SK-N-MC (cell line): ENCODE measurements around the gene CAPS.
"Not testable (repeated sequence)": the region's sequence is repeated elsewhere in the genome, so short reads cannot be mapped to it uniquely, and the experiment has no call there.

ENCODE experiments used
- DNase-seq: peaks from one replicate; pipeline ENCODE4 v3.0.0-alpha.2; 2011; ENCODE audit warnings: low read depth, low spot score
- H3K27ac ChIP-seq: fragments of 200-600 bp; sonication (generic); 2 replicates; pipeline ENCODE4 v1.5.1; 2016; ENCODE audit warnings: mixed run types
- H3K36me3 ChIP-seq: fragments of 200-600 bp; sonication (generic); 2 replicates; pipeline ENCODE4 v1.6.1; 2017; ENCODE audit warnings: antibody characterized with exemption, low read length, mixed read lengths; ENCODE audit not compliant: insufficient read depth
- H3K4me3 ChIP-seq: fragments of 200-600 bp; sonication (generic); 2 replicates; pipeline ENCODE4 v1.5.1; 2016
- H3K9ac ChIP-seq: fragments of 200-600 bp; sonication (generic); 2 replicates; pipeline ENCODE4 v1.8.0; 2017; ENCODE audit warnings: mixed run types, mixed read lengths; ENCODE audit not compliant: insufficient read length
- H3K9me3 ChIP-seq: fragments of 200-600 bp; sonication (generic); 2 replicates; pipeline ENCODE4 v1.6.1; 2017; ENCODE audit warnings: low read depth, mild to moderate bottlenecking, antibody characterized with exemption, low read length, moderate library complexity, mixed read lengths
- EZH2 ChIP-seq: fragments of 200-600 bp; sonication (generic); IDR thresholded peaks from one replicate; pipeline ENCODE4 v1.6.1; 2017; ENCODE audit warnings: antibody characterized with exemption
- FOXP2 ChIP-seq: optimal IDR thresholded peaks from 2 replicates; pipeline ENCODE3; 2011; ENCODE audit warnings: mild to moderate bottlenecking, moderate library complexity; ENCODE audit not compliant: insufficient read depth; ENCODE audit errors: extremely low read length, control extremely low read depth
- POLR2AphosphoS5 ChIP-seq: IDR thresholded peaks from 2 replicates; pipeline ENCODE4 v1.6.1; 2012; ENCODE audit warnings: mild to moderate bottlenecking, low read depth, low read length, borderline replicate concordance

The CAPS gene

GRCh38 chr19:5877882-5878281, 36.2 kb upstream of the CAPS start:
- no peaks in the 10 kb centered on the region for H3K36me3 ChIP-seq
- H3K9ac ChIP-seq: no peak overlapping the region
- DNase-seq: no peak
- TF ChIP-seq POLR2AphosphoS5 (no peak), FOXP2 (no peak), EZH2 (no peak)
- H3K4me3 ChIP-seq: no peak overlapping the region
- H3K9me3 ChIP-seq: no peaks in the 10 kb centered on the region
- H3K27ac ChIP-seq: no peak overlapping the region

- no peak for TF ChIP-seq EZH2
- no peak for TF ChIP-seq FOXP2
- TF ChIP-seq POLR2AphosphoS5: no peak
- no peak for DNase-seq
- no peak overlapping the region for H3K27ac ChIP-seq
- no peaks in the 10 kb centered on the region for H3K36me3 ChIP-seq
- H3K9me3 ChIP-seq: no peaks in the 10 kb centered on the region
- no peak overlapping the region for H3K4me3 ChIP-seq
- H3K9ac ChIP-seq: no peak overlapping the region
Measured at GRCh38 chr19:5880196-5880595, 33.9 kb upstream of the CAPS start.

GRCh38 chr19:5880604-5881078, 33.4 kb upstream of the CAPS start:
- Histone ChIP-seq H3K4me3 (no peak overlapping the region), H3K36me3 (no peaks in the 10 kb centered on the region), H3K27ac (no peak overlapping the region), H3K9me3 (no peaks in the 10 kb centered on the region), H3K9ac (no peak overlapping the region)
- DNase-seq: no peak
- TF ChIP-seq FOXP2: no peak
- TF ChIP-seq EZH2: no peak
- TF ChIP-seq POLR2AphosphoS5: no peak

- no peak for TF ChIP-seq EZH2
- TF ChIP-seq POLR2AphosphoS5: no peak
- TF ChIP-seq FOXP2: no peak
Measured at GRCh38 chr19:5881543-5882299, 32.3 kb upstream of the CAPS start.

GRCh38 chr19:5882421-5882968, 31.6 kb upstream of the CAPS start:
- no peak for DNase-seq
- TF ChIP-seq EZH2 (no peak), FOXP2 (no peak), POLR2AphosphoS5 (no peak)
- Histone ChIP-seq H3K27ac (no peak overlapping the region), H3K36me3 (no peaks in the 10 kb centered on the region), H3K9ac (no peak overlapping the region), H3K9me3 (no peaks in the 10 kb centered on the region), H3K4me3 (no peak overlapping the region)

More at GRCh38 chr19:5881543-5882299, 32.3 kb upstream of the CAPS start:
- Histone ChIP-seq H3K36me3 (no peaks in the 10 kb centered on the region), H3K9ac (no peak overlapping the region), H3K4me3 (no peak overlapping the region), H3K27ac (no peak overlapping the region), H3K9me3 (no peaks in the 10 kb centered on the region)
- no peak for DNase-seq

GRCh38 chr19:5883157-5883873, 30.7 kb upstream of the CAPS start:
- not testable (repeated sequence) for H3K9me3 ChIP-seq, H3K9ac ChIP-seq, H3K36me3 ChIP-seq, DNase-seq, H3K27ac ChIP-seq, H3K4me3 ChIP-seq

- not testable (repeated sequence) for H3K9me3 ChIP-seq, H3K4me3 ChIP-seq, H3K9ac ChIP-seq, H3K27ac ChIP-seq, H3K36me3 ChIP-seq, DNase-seq
Measured at GRCh38 chr19:5884065-5884811, 29.8 kb upstream of the CAPS start.

GRCh38 chr19:5889288-5889971, 24.6 kb upstream of the CAPS start:
- Histone ChIP-seq H3K27ac (no peak overlapping the region), H3K4me3 (no peak overlapping the region), H3K36me3 (no peaks in the 10 kb centered on the region), H3K9ac (no peak overlapping the region), H3K9me3 (no peaks in the 10 kb centered on the region)
- TF ChIP-seq POLR2AphosphoS5 (no peak), EZH2 (no peak), FOXP2 (no peak)
- DNase-seq: no peak
